Astrocyte of the hippocampus (primary cell): ENCODE results near the gene ARPC1A.
"Not testable (repeated sequence)": the region's sequence is repeated elsewhere in the genome, so short reads cannot be mapped to it uniquely, and the experiment has no call there.

Experiments used
- DNase-seq: peaks from one replicate; pipeline ENCODE4 v3.0.0; 2011; ENCODE audit warnings: low read depth, low spot score

ARPC1A gene

DNA sequence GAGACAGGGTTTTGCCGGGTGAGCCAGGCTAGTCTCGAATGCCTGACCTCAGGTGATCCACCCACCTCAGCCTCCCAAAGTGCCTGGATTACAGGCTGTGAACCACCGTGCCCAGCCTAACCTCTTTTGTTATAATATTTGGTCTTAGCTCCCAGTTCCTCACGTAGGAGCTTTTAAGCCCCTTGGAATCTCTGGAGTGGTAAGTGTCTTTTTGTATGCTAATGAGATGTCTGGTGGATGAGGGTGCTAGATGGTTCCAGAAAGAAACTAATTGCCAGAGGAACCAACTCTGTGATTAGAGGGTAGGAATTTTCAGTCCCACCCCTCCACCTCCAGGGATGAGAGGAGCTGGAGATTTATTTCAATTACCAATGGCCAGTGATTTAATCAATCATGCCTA is 5.3 kb upstream of the ARPC1A start:
- no peak for DNase-seq

DNA sequence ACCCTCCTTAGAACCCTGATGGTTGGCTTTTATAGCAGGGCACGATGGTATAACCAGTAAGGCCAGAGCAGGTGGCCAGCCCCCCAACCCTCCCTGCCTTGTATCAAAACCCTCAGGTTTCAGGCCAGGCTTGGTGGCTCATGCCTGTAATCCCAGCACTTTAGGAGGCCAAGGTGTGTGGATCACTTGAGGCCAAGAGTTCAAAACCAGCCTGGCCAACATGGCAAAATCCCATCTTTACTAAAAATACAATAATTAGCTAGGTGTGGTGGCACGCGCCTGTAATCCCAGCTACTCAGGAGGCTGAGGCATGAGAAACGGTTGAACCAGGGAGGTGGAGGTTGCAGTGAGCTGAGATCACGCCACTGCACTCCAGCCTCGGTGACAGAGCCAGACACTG is 3.0 kb upstream of the ARPC1A start:
- DNase-seq = not testable (repeated sequence)

DNA sequence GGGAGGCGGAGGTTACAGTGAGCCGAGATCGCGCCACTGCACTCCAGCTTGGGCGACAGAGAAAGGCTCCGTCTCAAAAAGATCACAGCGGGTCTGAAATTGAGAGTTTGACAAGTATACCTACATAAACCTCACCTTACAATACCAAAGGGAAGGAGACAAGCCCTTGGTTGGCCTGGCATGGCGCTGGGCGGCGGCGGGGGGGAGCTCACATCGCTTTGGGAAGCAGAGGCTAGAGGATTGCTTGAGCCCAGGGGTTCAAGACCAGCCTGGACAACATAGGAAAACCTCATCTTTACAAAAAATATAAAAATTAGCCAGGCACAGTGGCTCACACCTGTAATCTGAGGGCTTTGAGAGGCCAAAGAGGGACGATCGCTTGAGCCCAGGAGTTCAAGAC is 1.1 kb upstream of the ARPC1A start:
- no peak for DNase-seq

DNA sequence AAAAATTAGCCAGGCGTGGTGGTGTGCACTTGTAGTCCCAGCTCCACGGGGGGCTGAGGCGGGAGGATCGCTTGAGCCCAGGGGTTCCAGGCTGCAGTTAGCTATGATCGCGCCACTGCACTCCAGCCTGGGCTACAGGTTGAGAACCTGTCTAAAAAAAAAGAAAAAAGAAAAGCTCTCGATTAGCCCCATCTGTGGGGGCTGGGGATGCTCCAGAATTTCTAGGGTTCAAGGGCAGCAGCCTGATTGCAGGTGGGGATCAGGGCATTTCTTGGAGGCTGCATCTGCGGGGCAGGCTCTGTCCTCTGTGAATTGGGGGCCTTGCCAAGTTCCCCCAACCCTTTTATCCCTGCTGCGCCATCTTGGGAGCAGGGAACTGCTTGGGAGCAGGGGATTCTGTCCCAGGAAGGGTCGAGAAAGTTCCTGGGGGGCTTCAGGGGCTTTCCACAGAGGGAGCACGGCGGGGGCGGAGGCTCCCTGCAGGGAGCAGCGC is 651 bp upstream of the ARPC1A start:
- no peak for DNase-seq

DNA sequence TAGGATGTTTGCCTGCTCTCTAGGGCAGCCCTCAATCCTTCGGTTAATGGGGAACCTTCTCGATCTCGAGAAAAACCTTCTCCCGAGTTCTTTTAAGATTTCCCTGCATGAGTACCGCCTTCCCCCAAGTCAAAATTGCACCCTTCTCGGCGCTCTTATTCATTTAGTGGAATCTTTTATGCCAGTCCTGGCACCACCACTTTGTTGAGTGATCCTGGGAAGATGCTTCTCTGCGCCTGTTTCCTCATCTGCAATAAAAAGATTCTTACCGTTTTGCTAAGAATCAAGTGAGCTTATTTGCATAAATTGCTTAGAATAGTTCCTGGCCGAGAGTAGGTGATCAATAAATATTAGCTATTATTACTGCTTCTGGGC is 697 bp downstream of the ARPC1A start:
- DNase-seq = peak; percentile 5

DNA sequence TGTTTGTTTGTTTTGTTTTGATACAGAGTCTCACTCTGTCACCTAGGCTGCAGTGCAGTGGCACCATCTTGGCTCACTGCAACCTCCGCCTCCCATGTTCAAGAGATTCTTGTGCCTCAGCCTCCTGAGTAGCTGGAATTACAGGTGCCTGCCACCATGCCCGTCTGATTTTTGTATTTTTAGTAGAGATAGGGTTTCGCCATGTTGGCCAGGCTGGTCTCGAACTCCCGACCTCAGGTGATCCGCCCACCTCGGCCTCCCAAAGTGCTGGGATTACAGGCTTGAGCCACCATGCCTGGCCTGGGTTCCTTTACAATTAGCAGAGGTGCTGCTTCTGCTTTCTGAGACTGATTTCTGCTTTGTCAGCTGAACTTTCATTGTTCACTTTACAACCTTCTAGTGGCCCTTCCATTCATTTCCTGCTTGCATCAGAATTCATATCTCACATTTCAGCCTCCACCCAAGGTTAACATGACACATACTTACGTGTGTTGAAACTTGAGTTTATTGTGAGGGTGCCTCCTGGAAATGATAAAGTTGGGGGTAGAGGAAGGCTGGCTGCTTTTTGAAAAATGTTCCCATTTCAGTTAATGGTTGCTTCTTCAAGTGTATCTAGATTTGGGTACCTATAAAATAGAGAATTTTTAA is 4.7 kb downstream of the ARPC1A start:
- peak; percentile 24 for DNase-seq

DNA sequence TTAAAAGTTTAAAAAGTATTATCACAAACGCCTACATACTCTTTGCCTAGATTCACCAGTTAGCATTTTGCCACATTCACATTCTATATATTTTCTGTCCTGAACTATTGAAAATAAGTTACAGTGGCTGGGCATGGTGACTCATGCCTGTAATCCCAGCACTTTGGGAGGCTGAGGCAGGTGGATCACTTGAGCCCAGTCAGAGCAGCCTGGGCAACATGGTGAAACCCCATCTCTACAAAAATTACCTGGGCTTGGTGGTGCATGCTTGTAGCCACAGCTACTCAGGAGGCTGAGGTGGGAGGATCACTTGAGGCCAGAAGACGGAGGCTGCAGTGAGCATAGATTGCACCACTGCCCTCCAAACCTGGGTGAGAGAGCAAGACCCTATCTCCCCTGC is 5.3 kb downstream of the ARPC1A start:
- no peak for DNase-seq

DNA sequence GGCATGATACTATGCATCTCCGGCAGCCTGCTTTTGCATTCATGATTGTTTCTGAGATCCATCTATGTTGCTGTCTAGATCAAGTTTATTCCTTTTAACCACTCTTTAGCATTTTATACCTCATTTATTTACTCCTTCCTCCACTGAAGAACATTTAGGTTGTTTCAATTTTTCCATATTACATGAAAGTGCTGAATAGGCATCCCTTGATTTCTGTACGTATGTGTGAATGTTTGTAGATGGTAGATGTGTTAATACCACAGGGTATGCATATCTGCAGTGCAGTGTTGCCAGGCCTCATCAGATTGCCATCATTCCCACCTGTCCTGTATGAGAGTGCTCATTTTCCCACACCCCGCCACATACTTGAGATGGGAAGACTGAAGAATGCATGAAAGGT is 13.9 kb downstream of the ARPC1A start:
- DNase-seq = no peak

DNA sequence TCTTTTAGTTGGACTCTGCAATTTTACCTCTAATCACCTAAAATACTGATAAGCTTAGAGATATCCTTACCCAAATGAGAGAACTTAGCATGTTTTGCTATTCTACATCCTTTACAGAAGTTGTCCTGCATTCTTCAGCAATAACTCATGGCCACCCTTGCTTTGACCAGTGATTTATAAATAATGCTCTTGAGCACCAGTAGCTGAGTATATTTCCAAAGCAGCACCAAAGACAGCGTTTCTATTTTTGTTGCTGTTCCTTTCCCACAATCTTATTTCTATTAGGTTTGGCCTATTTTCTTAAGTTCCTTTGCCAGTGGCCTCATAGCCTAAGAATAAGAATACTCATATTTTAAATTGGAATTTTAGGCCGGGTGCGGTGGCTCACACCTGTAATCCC is 15.0 kb downstream of the ARPC1A start:
- DNase-seq = peak; percentile 58

DNA sequence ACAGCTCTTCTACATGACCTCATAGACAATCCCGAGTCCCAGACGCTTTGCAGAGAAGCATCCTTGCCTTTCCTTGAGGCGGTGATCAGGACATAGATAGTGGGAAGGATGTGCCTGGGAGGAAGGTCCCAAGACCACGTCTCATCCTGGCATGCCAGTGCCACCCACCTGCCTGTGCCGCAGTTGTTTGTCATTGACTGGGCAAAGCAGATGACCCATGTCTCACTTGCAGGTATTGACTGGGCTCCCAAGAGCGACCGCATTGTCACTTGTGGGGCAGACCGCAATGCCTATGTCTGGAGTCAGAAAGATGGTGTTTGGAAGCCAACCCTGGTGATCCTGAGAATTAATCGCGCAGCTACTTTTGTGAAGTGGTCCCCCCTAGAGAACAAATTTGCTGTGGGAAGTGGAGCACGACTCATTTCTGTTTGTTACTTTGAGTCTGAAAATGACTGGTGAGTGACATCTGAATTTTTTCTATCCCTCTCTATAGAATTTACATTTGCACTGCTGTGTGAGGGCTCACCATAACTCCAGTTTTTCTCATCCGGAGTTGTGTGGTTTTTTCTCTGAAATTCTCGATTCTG is 18.5 kb downstream of the ARPC1A start:
- no peak for DNase-seq

DNA sequence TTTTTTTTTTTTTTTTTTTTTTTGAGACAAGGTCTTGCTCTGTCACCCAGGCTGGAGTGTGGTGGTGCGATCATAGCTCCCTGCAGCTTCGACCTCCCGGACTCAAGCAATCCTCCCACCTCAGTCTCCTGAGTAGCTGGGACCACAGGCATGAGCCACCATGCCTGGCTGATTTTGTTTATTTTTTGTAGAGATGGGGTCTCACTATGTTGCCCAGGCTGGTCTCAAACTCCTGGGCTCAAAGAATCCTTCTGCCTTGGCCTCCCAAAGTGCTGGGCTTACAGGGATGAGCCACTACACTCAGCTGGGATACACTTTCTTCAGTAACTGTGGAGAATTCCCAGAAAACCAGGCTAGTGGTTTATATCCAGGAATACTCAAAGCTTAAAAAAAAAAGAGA is 24.9 kb downstream of the ARPC1A start:
- DNase-seq = not testable (repeated sequence)

DNA sequence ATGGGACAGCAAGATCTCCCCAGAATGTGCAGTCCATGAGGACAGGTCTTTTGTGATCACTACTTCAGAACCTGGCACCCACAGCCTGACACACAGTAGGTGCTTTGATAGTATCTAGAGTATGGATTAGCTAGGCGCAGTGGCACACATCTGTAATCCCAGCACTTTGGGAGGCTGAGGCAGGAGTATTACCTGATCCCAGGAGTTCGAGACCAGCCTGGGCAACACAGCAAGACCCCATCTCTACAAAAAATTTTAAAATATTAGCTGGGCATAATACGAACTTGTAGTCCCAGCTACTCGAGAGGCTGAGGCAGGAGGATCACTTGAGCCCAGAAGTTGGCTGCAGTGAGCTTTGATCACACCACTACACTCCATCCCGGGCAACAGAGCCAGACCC is 26.5 kb downstream of the ARPC1A start:
- DNase-seq = no peak

DNA sequence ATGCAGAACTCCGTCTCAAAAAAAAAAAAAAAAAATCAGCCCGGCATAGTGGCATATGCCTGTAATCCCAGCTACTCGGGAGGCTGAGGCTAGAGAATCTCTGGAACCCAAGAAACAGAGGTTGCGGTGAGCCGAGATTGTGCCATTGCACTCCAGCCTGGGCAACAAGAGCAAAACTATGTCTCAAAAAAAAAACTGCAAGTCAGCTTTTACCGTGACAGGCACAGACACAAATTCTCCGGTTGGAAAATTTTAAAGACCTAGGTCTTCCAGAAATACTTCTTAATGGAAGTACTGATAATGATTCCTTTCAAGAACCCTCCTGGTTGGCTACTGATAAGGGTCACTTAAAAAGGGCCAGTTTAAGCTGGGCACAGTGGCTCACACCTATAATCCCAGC is 29.4 kb downstream of the ARPC1A start:
- no peak for DNase-seq

DNA sequence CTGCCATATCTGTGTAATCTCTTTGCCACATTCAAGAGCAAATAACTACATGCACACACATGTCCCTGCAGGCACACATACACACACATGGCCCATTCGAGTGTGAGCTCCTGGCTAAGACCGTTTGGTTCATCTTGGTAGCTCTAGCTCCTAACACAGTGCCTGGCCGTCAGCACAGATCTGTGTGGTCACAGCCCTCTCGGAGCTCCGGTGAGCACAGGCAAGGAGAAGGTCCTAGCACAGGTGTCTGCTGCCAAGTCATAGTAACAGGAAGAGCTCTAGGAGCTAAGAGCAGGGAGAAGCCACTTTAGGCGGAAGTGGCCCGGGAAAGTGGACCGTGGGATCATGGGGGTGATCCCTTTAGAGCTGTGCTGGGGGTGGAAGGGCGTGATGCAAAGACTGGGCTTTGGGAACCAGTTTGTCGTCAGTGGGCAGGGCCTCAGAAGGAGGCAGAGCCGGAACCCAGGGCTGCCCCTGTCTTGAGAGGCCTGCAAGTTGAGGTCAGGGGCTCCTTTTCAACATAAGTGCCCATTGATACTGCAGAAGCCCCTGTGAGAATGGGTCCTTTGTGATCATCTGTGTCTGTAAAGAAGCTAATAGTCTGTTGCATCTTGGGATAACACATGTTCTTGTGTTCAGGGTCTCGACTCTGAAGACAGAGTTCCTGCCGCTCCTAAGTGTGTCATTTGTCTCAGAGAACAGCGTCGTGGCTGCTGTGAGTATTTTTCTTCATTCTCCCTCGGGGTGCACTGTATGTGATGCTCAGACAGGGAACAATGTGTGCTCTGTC is 32.2 kb downstream of the ARPC1A start:
- no peak for DNase-seq

DNA sequence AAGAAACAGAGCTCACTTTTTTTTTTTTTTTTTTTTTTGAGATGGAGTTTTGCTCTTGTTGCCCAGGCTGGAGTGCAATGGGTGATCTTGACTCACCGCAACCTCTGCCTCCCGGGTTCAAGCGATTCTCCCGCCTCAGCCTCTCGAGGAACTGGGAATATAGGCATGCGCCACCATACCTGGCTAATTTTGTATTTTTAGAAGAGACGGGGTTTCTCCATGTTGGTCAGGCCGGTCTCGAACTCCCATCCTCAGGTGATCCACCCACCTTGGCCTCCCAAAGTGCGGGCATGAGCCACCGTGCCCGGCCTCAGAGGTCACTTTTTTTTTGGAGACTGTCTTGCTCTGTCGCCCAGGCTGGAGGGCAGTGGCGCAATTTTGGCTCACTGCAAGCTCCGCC is 32.8 kb downstream of the ARPC1A start:
- not testable (repeated sequence) for DNase-seq

DNA sequence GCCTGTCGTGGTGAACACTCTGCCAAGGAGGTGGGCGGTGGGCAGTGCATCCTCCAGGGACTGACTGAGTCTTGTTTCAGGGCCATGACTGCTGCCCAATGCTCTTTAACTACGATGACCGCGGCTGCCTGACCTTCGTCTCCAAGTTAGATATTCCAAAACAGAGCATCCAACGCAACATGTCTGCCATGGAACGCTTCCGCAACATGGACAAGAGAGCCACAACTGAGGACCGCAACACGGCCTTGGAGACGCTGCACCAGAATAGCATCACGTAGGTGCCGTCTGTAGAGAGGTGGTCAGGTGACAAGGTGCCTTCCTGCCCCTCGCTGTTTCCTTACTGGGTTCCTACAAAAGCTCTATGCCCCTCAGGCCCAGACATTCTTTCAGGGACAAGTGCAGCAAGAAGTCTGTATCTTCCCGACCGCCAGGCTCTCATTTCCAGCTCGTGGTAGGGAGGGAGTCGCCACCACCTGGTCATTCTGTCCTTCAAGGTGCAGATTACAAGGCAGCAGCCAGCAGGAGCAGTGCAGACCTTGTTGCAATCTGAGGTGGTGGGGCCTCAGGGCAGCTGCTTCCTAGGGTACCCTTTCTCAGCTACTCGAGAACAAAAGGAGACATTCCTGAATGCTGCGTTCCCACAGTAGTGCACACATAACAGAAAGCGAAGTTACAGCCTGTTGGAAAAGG is 33.9 kb downstream of the ARPC1A start:
- DNase-seq = no peak

DNA sequence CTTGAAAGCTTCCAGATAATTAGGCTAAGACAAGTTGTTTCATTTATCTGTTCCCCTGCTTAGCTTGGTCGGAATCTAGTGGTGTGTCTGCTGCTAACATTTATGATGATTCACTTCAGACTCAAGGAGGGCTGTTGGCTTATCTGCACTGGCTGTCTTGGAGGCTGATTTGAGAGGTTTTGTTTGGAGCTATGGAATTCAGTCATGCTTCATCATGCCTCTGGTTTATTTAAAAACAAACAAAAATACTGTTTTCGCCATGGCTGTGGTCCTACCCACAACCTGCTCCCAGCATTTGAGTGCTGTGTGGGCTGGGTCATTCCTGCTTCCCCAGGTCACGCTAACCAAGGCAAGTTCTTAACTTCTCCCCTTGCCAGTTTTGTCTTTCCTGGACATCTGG is 37.1 kb downstream of the ARPC1A start:
- peak; percentile 79 for DNase-seq

DNA sequence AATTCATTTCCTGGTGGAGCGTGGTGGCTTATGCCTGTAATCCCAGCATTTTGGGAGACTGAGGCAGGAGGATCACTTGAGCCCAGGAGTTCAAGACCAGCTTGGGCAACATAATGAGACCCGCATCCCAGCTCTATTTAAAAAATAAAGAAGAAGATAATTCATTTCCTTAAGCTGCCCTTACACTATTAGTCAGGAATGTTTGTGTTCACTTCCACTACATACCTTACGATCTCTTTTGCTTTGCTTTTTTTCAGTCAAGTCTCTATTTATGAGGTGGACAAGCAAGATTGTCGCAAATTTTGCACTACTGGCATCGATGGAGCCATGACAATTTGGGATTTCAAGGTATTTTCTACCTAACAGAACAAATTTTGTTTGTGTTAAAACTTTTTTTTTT is 37.6 kb downstream of the ARPC1A start:
- no peak for DNase-seq

DNA sequence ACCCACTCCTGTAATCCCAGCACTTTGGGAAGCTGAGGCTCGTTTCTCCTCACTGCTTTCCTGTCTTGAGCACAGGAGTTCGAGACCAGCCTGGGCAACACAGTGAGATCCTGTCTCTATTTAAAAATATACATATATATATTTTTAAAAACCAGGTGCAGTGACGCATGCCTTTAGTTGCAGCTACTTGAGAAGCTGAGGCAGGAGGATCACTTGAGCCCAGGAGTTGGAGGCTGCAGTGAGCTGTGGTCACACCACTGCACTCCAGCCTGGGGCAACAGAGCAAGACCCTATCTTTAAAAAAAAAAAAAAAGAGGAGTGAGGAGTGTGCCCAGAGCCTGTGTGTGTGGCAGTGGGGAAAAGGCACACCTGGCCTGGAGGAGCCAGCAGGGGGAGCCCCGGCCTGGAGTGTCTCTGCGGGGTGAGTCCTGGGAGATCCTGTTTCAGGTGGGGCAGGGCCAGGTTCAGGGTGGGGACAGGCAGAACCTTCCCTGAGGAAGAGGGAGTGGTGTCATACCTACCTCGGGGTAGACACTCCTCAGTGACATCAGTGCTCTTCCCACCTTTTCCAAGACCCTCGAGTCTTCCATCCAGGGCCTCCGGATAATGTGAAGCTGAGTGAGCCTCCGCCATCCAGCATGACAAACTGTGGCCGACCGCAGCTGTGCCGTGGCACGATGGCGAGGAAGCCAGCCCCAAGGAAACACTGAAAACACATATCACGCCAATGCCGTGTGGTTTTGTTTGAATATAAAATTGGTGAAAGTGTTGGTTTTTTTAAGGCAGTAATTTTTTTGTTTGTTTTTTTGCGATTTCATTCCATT is 39.8 kb downstream of the ARPC1A start:
- DNase-seq = no peak

DNA sequence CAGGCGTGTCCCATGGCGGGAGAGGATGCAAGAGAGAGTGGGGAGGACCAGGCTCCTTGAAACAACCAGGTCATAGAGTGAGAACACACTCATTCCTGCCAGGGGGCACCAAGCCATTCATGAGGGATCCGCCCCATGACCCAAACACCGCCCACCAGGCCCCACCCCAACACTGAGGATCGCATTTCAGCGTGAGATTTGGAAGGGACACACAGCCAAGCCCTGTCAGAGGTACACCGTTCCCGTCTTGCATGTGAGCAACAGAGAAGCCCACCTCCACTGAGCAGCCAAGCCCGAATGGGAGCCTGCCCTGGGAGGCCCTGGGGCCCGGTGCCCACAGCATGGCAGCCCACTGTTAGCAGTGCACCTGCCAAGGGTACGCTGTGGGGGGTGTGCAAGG is 40.9 kb downstream of the ARPC1A start:
- DNase-seq = no peak

DNA sequence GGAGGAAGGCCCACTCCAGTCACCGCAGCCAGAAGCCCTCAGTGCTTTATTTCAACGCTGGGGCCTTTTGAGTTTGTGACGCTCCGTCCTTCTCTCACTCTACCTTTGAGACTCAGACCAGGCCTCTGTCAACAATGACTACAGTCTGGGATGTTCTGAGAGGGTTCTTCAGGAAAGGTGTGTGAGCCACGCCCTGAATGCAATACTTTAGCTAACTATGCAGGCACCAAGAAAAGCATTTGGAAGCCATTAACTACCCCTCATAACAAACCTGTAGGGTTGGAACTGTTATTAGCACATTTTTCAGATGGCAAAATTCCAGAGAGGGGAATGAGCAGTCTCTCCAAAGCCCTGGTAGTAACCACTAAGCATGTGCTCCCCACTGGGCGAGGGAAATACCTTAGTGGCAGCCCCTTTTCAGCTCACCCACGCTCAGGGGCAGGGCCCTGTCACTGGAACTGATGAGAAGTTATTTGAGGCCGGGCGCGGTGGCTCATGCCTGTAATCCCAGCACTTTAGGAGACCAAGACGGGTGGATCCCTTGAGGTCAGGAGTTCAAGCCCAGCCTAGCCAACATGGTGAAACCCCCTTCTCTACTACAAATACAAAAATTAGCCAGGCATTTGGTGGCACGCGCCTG is 43.2 kb downstream of the ARPC1A start:
- peak; percentile 56 for DNase-seq
